Upper lobe of left lung (tissue), 4 donors: Measurements from ENCODE around the gene CAMSAP1.

Experiments
- POLR2AphosphoS5 ChIP-seq, 2 donors: sonication (generic); formaldehyde crosslinking; IDR thresholded peaks; one replicate each; pipeline ENCODE4 v1.5.1; 2017; ENCODE audit warnings: antibody characterized with exemption in 2 of 2
- TF ChIP-seq, protein P1 (sequence below), 6 experiments: fragments of 450-650 bp in 4 of 6; fragments of 200-600 bp in 2 of 6; sonication (generic) in 2 of 6; IDR thresholded peaks; one replicate each; pipeline ENCODE4 v1.5.1; 2016 to 2019; ENCODE audit warnings: antibody characterized with exemption in 6 of 6

DNA sequence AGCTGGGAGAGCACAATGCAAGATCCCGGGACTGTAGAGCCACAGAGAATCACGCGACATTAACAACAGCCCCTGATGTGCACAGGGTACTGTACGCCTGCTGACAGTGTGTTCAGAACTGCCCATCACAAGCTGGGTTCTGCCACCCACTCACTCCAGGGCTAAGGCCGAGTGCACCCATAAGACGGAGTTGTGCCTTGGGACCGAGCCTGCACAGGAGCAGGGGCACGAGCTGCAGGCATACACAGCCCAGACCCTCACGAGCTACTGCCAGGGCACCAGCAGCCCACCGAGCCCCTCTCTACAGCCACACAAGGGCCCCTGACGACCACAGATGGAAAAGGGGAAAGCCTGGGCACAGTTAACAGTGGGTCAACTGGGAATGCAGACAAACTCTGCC lies 67.8 kb downstream of the CAMSAP1 start:
- TF ChIP-seq, protein P1, sequence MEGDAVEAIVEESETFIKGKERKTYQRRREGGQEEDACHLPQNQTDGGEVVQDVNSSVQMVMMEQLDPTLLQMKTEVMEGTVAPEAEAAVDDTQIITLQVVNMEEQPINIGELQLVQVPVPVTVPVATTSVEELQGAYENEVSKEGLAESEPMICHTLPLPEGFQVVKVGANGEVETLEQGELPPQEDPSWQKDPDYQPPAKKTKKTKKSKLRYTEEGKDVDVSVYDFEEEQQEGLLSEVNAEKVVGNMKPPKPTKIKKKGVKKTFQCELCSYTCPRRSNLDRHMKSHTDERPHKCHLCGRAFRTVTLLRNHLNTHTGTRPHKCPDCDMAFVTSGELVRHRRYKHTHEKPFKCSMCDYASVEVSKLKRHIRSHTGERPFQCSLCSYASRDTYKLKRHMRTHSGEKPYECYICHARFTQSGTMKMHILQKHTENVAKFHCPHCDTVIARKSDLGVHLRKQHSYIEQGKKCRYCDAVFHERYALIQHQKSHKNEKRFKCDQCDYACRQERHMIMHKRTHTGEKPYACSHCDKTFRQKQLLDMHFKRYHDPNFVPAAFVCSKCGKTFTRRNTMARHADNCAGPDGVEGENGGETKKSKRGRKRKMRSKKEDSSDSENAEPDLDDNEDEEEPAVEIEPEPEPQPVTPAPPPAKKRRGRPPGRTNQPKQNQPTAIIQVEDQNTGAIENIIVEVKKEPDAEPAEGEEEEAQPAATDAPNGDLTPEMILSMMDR (IDR thresholded peaks at IDR 0.05), result no peak
- no peak for TF ChIP-seq POLR2AphosphoS5 (IDR thresholded peaks at IDR 0.05)
